GM19035 (cell line): ENCODE measurements around the gene TBX4.
"Not testable (repeated sequence)": the region's sequence is repeated elsewhere in the genome, so short reads cannot be mapped to it uniquely, and the experiment has no call there.

Source experiments
- ATAC-seq: cut with Tn5 transposase; IDR thresholded peaks from one replicate; pipeline ENCODE4 v1.9.1; 2021; ENCODE audit not compliant: unreplicated experiment

The TBX4 gene

GRCh38 chr17:61519754-61520440, 67.7 kb downstream of the TBX4 start:
- ATAC-seq, result no peak

DNA sequence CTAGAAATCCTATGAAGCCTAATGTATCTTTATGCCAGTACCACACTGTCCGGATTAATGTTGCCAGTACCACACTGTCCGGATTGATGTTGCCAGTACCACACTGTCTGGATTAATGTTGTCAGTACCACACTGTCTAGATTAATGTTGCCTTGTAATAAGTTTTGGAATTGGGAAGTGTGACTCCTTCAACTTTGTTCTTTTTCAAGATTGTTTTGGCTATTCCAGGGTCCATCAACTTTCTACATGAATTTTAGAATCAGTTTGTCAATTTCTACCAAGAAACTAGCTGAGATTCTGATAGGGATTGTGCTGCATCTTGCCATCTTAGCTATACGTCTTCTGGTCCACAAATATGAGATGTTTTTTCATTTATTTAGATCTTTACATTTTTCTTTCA, 68.7 kb downstream of the TBX4 start:
- ATAC-seq, result no peak

DNA sequence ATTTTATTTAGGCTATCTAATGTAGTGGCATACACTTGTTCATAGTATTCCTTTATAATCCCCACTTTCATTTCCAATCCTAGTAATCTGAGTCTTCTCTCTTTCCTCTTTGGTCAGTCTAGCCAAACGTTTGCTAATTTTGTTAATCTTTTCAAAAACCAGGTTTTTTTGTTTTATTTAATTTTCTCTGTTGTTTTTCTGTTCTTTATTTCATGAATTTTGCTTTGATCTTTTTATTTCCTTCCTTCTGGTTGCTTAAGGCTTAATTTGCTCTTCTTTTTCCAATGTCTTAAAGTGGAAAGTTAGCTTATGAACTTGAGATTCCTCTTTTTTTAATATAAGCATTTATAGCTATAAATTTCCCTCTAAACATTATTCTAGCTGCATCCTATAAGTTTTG, 69.9 kb downstream of the TBX4 start:
- ATAC-seq, result no peak

- no peak for ATAC-seq
These were observed 72.1 kb downstream of the TBX4 start for GRCh38 chr17:61524319-61524718.

DNA sequence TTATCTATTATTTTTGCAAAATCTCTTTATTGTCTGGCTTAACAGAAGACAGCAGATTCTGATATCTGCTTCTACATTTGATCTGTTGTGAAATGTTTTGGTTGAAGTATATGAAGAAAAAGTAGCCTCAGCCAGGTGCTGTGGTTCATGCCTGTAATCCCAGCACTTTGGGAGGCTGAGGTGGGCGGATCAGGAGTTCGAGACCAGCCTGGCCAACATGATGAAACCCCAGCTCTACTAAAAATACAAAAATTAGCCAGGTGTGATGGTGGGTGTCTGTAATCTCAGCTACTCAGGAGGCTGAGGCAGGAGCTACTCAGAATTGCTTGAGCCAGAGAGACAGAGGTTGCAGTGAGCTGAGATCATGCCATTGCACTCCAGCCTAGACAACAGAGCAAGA, 75.2 kb downstream of the TBX4 start:
- ATAC-seq, result not testable (repeated sequence)

DNA sequence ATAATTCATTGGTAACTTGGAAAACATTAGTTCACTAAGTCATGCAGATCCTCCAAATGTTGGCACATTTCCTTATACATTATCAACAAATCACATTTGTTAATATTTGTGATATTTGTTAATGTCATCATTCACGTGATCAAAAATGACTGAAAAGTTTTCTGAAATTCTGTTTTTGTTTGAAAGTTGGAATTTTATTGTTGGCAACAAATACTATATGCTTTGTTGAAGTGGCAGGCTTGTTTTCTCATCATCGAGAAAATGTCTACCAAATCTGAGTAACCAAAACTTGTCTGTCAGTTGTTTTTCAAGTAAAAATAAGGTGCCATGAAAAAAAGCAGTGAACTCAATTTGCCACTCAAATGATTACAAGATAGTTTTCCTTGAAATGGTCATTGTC, 75.9 kb downstream of the TBX4 start:
- ATAC-seq, result no peak

DNA sequence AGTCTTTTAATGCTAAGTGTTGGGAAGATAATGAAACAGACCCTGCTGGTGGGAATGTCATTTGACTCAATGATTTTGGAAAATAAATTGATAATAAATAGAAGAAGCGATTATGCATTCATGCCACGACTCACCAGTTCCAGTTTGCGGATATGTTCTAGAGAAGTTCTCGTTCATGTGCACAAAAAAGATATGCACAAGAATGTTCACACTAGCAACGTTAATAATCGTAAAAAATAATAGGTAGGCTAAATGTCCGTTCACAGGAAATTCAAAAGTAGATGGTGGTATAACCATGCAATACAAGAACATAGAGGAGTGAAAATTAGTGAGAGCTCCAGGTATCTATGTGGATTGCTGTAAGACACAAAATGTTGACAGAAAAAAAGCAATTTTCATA, 79.0 kb downstream of the TBX4 start:
- ATAC-seq, result no peak

DNA sequence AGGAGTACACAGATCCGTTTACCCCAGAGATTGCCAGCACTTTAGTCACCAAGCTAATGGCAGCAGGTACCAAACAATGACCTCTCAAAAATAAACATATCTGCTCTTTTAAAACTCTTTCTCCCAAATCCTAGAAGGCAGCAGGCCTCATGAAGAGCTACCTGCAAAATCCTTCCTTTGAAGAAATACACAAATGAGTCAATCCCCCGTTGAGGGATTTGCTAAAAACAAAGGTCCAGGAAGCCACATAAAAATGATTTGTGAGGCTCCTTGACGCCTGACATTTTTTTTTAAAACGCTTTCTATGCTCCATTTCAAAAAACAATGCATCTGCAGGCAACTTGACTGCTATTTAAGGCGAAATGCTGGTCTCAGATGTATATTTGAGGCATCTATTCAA, 80.6 kb downstream of the TBX4 start:
- no peak for ATAC-seq

- ATAC-seq, result no peak
These were observed 81.6 kb downstream of the TBX4 start for GRCh38 chr17:61533797-61534196.

DNA sequence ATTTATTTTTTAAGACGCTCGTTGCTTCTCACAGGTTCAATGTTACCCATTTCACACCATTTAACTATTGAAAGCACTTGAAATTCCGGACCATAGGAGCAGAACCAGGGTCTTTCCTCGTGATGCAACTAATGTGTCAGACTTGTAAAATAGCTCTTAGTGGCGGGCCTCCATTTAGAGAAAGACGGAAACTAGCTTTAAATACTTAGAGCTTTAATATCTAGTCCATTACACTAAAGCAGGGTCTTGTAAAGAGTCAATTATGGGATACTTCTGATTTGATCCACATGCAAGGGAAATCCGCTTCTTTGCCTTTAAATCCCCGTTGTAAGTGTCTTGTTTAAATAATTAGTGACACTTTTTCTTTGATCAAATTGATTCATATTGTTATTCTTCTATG, 82.2 kb downstream of the TBX4 start:
- no peak for ATAC-seq
